ENCODE results near the gene MSMO1. TPM values are rescaled to one million over a fixed set of nuclear protein-coding genes. Genes with fewer than 3 reads are reported as not detected.

Gene MSMO1
- total RNA-seq, 1 donor from 2014 or later, result 82.3 TPM

- Mint-ChIP-seq H3K36me3 (ENCODE audit: low read depth) (no peaks in the 10 kb centered on the region), H3K9me3 (peaks cover 4% of the 10 kb centered on the region), H3K27ac (no peak within 1 kb of the TSS), H3K27me3 (peaks cover 82% of the 10 kb centered on the region), H3K4me1 (peaks cover 8% of the 10 kb centered on the region), H3K4me3 (peak within 1 kb of the TSS; percentile 77)
- peak; percentile 84 for DNase-seq
- intact Hi-C loops (cut with micrococcal nuclease), result no loop called here
Observed at GRCh38 chr4:165378745-165379677, 51.5 kb downstream of the MSMO1 start, which contains the start of gene CPE. Gene CPE, plus strand, starts transcription at chr4:165379008. Its CDS starts 214 bp downstream, at chr4:165379222.

- Mint-ChIP-seq H3K9me3 (peaks cover 4% of the 10 kb centered on the region), H3K4me1 (peaks cover 8% of the 10 kb centered on the region), H3K36me3 (ENCODE audit: low read depth) (no peaks in the 10 kb centered on the region), H3K27ac (no peak overlapping the region), H3K27me3 (peaks cover 79% of the 10 kb centered on the region), H3K4me3 (no peak overlapping the region)
- intact Hi-C loops (cut with micrococcal nuclease), result no loop called here
- no peak for DNase-seq
Observed at GRCh38 chr4:165379678-165380064, 52.2 kb downstream of the MSMO1 start.

GRCh38 chr4:165380805-165381204 lies 53.3 kb downstream of the MSMO1 start:
- peaks cover 4% of the 10 kb centered on the region for H3K9me3 Mint-ChIP-seq
- intact Hi-C loops (cut with micrococcal nuclease), result no loop called here
- no peak overlapping the region for H3K27ac Mint-ChIP-seq
- H3K27me3 Mint-ChIP-seq, result peaks cover 76% of the 10 kb centered on the region
- peaks cover 4% of the 10 kb centered on the region for H3K4me1 Mint-ChIP-seq
- no peak for DNase-seq
- no peak overlapping the region for H3K4me3 Mint-ChIP-seq
- H3K36me3 Mint-ChIP-seq (ENCODE audit: low read depth), result no peaks in the 10 kb centered on the region

- Mint-ChIP-seq H3K36me3 (ENCODE audit: low read depth) (no peaks in the 10 kb centered on the region), H3K27me3 (peaks cover 72% of the 10 kb centered on the region), H3K4me3 (no peak overlapping the region)
Observed at GRCh38 chr4:165381821-165382373, 54.4 kb downstream of the MSMO1 start.

GRCh38 chr4:165382640-165383039 lies 55.2 kb downstream of the MSMO1 start:
- no peak for DNase-seq
- Mint-ChIP-seq H3K27me3 (peaks cover 69% of the 10 kb centered on the region), H3K27ac (no peak overlapping the region), H3K4me1 (peaks cover 4% of the 10 kb centered on the region), H3K9me3 (peaks cover 4% of the 10 kb centered on the region), H3K36me3 (ENCODE audit: low read depth) (no peaks in the 10 kb centered on the region), H3K4me3 (no peak overlapping the region)
- intact Hi-C loops (cut with micrococcal nuclease), result no loop called here

More at GRCh38 chr4:165381821-165382373, 54.4 kb downstream of the MSMO1 start:
- H3K4me1 Mint-ChIP-seq, result peaks cover 4% of the 10 kb centered on the region
- H3K27ac Mint-ChIP-seq, result no peak overlapping the region
- DNase-seq, result no peak
- intact Hi-C loops (cut with micrococcal nuclease), result no loop called here
- peaks cover 4% of the 10 kb centered on the region for H3K9me3 Mint-ChIP-seq

- Mint-ChIP-seq H3K27ac (no peak overlapping the region), H3K9me3 (peaks cover 4% of the 10 kb centered on the region), H3K4me3 (no peak overlapping the region), H3K4me1 (peaks cover 2% of the 10 kb centered on the region), H3K36me3 (ENCODE audit: low read depth) (no peaks in the 10 kb centered on the region), H3K27me3 (peaks cover 66% of the 10 kb centered on the region)
- DNase-seq, result no peak
- intact Hi-C loops (cut with micrococcal nuclease), result no loop called here
Observed at GRCh38 chr4:165383591-165384073, 56.2 kb downstream of the MSMO1 start.

- H3K27me3 Mint-ChIP-seq, result peaks cover 64% of the 10 kb centered on the region
- H3K4me1 Mint-ChIP-seq, result no peaks in the 10 kb centered on the region
- H3K36me3 Mint-ChIP-seq (ENCODE audit: low read depth), result no peaks in the 10 kb centered on the region
- H3K4me3 Mint-ChIP-seq, result no peak overlapping the region
- H3K9me3 Mint-ChIP-seq, result peaks cover 4% of the 10 kb centered on the region
- intact Hi-C loops (cut with micrococcal nuclease), result no loop called here
- no peak for DNase-seq
- H3K27ac Mint-ChIP-seq, result no peak overlapping the region
Observed at GRCh38 chr4:165384186-165384585, 56.7 kb downstream of the MSMO1 start.

- no peak for DNase-seq
Observed at GRCh38 chr4:165384598-165384997, 57.1 kb downstream of the MSMO1 start.

GRCh38 chr4:165385126-165385525 lies 57.7 kb downstream of the MSMO1 start:
- peaks cover 4% of the 10 kb centered on the region for H3K9me3 Mint-ChIP-seq

More at GRCh38 chr4:165384598-165384997, 57.1 kb downstream of the MSMO1 start:
- H3K27me3 Mint-ChIP-seq, result peaks cover 62% of the 10 kb centered on the region
- intact Hi-C loops (cut with micrococcal nuclease), result no loop called here
- H3K4me1 Mint-ChIP-seq, result no peaks in the 10 kb centered on the region
- no peaks in the 10 kb centered on the region for H3K36me3 Mint-ChIP-seq (ENCODE audit: low read depth)
- H3K27ac Mint-ChIP-seq, result no peak overlapping the region
- peaks cover 4% of the 10 kb centered on the region for H3K9me3 Mint-ChIP-seq
- H3K4me3 Mint-ChIP-seq, result no peak overlapping the region

GRCh38 chr4:165386328-165386727 lies 58.9 kb downstream of the MSMO1 start:
- Mint-ChIP-seq H3K27me3 (peaks cover 59% of the 10 kb centered on the region), H3K27ac (no peak overlapping the region), H3K36me3 (ENCODE audit: low read depth) (no peaks in the 10 kb centered on the region), H3K4me1 (no peaks in the 10 kb centered on the region), H3K4me3 (no peak overlapping the region), H3K9me3 (peaks cover 4% of the 10 kb centered on the region)
- intact Hi-C loops (cut with micrococcal nuclease), result no loop called here
- DNase-seq, result no peak

More at GRCh38 chr4:165385126-165385525, 57.7 kb downstream of the MSMO1 start:
- intact Hi-C loops (cut with micrococcal nuclease), result no loop called here
- no peaks in the 10 kb centered on the region for H3K4me1 Mint-ChIP-seq
- no peak for DNase-seq
- no peaks in the 10 kb centered on the region for H3K36me3 Mint-ChIP-seq (ENCODE audit: low read depth)
- H3K4me3 Mint-ChIP-seq, result no peak overlapping the region
- H3K27me3 Mint-ChIP-seq, result peaks cover 61% of the 10 kb centered on the region
- H3K27ac Mint-ChIP-seq, result no peak overlapping the region

- Mint-ChIP-seq H3K36me3 (ENCODE audit: low read depth) (no peaks in the 10 kb centered on the region), H3K27ac (no peak overlapping the region), H3K27me3 (peaks cover 48% of the 10 kb centered on the region), H3K4me1 (no peaks in the 10 kb centered on the region), H3K4me3 (no peak overlapping the region), H3K9me3 (no peaks in the 10 kb centered on the region)
- intact Hi-C loops (cut with micrococcal nuclease), result no loop called here
- DNase-seq, result no peak
Observed at GRCh38 chr4:165388756-165389155, 61.3 kb downstream of the MSMO1 start.

Other genes with a start within 250 kb of the MSMO1 start
- 10.0 and 11.0 TPM in 2 replicates for gene TMEM192, start 214.8 kb upstream of the MSMO1 start, total RNA-seq
- 39.5 and 42.7 TPM in 2 replicates for gene KLHL2, start 120.1 kb upstream of the MSMO1 start, total RNA-seq
- not detected in 2 replicates for gene CPE, start 51.3 kb downstream of the MSMO1 start, total RNA-seq